CD4-positive, alpha-beta T cell treated with Interferon gamma for 1 hour (primary cell): ENCODE data around the gene SLC7A5.
"Not testable (repeated sequence)": the region's sequence is repeated elsewhere in the genome, so short reads cannot be mapped to it uniquely, and the experiment has no call there.

Experiments used
- DNase-seq: peaks from one replicate; pipeline ENCODE4 v3.0.0-alpha.2; 2020

The SLC7A5 gene

DNA sequence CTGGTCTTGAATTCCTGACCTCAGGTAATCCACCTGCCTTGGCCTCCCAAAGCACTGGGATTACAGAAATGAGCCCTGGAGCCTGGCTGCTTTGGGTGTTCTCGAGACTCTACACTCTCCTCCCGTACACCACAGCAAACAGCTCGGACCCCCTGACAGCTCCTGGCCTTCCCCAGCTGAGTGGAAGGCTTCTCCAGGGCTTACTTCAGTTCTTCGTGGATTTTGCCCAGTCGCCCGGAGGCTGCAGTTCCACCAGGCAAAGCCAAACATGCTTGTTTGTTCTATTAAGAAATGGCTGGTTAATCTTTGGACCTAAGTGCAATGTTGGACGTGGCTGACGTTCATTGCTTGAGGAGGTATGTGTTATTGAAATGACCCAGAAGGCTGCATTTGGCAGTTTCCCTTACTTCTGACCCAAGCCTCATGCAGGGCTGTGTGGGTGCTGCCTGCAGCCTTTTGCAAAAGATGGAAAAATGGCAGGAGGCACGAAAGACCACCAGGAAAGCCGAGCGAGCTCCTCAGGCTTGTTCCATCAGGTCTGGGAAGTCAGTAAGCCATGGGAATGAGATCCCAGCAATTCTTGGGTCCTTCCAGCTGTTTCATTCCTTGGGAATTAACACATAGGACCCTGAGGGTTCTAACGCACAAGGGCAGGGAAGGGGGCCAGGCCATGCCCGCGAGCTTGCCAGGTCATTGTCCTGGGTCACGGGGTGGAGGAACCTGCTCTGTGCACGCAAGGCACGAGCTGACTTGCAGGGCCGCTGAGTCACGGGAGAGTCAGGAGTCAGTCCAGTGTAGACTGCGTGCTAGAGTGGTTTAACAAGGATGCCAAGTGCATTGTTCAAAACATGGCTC lies 79.6 kb downstream of the SLC7A5 start:
- no peak for DNase-seq

DNA sequence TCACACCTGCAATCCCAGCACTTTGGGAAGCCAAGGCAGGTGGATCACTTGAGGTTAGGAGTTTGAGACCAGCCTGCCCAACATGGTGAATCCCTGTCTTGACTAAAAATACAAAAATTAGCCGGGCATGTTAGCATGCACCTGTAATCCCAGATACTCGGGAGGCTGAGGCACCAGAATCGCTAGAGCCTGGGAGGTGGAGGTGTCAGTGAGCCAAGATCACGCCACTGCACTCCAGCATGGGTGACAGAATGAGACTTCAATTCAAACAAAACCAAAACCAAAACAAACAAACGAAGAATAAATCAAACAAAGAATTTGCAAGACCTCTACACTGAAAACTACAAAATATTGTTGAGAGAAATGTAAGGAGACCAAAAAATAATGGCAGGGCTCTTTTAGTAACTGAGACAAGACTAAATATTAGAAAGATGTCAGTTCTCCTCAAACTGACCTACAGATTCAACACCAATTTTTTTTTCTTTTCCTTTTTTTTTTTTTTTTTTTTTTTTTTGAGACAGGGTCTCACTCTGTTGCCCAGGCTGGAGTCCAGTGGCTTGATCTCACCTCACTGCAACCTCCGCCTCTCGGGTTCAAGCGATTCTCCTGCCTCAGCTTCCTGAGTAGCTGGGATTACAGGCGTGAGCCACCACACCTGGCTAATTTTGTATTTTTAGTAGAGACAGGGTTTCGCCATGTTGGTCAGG lies 80.4 kb downstream of the SLC7A5 start:
- DNase-seq = not testable (repeated sequence)

GRCh38 chr16:87787451-87788091 lies 81.7 kb downstream of the SLC7A5 start:
- not testable (repeated sequence) for DNase-seq

- DNase-seq = no peak
Observed at GRCh38 chr16:87784812-87785211, 84.5 kb downstream of the SLC7A5 start.

GRCh38 chr16:87782033-87782432 lies 87.3 kb downstream of the SLC7A5 start:
- no peak for DNase-seq

- peak; percentile 57 for DNase-seq
Observed at GRCh38 chr16:87780385-87780989, 88.8 kb downstream of the SLC7A5 start.
